HG03175 (cell line): Measurements from ENCODE around the gene PPP6R2.
"Not testable (repeated sequence)": the region's sequence is repeated elsewhere in the genome, so short reads cannot be mapped to it uniquely, and the experiment has no call there.

ENCODE experiments used
- ATAC-seq: cut with Tn5 transposase; IDR thresholded peaks from one replicate; pipeline ENCODE4 v1.9.1; 2021; ENCODE audit warnings: mild to moderate bottlenecking, moderate library complexity; ENCODE audit not compliant: unreplicated experiment

Gene PPP6R2

DNA sequence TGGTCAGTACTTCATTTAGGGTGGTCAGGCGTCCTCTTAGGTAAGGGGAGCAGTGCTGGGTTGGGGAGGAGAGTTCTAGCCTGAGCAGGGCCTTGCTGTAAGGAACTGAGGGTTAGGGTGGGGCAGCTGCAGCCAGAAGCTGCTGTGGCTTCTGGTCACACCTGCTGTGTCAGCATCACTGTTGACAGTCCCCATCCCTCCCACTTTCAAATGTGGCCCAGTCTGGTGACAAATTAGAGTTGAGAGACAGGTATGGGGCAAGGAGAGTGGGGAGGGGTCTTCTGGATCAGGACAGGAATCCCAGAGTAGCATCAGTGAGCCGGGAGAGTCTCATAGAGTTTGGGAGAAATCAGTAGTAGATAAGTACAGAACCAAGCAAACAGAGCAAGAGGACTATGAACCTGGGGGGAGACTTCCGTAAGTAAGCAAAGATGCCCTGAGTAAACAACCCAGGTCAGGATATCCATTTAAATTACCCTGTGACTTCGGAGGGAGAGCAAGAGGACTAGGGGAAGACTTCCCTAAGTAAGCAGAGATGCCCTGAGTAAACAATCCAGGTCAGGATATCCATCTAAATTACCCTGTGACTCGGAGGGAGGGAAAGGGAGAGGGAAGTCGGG lies 53.7 kb downstream of the PPP6R2 start:
- no peak for ATAC-seq

DNA sequence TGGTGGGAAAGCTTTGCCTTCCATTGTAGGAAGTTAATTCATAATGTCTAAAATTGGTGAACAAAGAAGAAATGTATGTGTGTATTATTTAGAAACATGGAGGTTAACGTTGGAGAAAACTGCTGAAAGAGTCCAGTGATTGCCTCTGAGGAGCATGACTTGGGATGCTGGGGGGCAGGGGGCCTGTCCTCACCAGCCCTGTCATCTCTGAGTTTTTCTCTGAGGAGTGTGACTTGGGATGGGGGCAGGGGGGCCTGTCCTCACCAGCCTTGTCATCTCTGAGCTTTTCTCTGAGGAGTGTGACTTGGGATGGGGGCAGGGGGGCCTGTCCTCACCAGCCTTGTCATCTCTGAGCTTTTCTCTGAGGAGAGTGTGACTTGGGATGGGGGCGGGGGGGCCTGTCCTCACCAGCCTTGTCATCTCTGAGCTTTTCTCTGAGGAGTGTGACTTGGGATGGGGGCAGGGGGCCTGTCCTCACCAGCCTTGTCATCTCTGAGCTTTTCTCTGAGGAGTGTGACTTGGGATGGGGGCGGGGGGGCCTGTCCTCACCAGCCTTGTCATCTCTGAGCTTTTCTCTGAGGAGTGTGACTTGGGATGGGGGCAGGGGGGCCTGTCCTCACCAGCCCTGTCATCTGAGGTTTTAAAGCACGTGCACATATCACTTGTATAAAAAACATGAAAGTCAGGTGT lies 54.4 kb downstream of the PPP6R2 start:
- ATAC-seq, result not testable (repeated sequence)

DNA sequence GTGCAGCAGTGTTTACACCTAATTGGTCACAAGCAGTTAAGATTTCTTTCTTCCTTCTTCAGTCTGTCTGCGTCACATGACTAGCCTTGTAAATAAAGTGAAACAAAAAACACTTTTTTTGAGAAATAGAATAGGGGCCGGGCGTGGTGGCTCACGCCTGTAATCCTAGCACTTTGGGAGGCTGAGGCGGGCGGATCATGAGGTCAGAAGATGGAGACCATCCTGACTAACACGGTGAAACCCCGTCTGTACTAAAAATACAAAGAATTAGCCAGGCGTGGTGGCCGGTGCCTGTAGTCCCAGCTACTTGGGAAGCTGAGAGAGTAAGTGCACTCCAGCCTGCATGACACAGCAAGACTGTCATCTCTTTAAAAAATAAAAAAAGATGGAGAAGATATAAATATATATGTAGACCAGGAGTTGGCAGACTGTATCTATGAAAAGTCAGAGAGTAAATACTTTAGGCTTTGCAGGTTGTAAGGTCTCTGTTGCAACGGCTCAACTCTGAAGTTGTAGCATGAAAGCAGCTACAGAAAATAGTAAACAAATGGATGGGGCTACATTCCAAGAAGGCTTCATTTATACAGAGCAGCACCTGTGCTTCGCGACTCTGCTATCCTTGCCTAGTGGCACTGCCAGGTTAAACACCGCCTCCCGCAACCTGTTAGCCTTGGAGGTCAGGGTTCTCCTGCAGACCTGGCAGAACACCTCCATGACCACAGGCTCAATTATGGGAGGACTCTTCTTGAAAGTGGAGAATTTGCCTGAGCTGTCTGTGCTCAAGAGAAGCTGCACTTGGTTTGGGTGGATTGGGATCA lies 55.9 kb downstream of the PPP6R2 start:
- no peak for ATAC-seq

DNA sequence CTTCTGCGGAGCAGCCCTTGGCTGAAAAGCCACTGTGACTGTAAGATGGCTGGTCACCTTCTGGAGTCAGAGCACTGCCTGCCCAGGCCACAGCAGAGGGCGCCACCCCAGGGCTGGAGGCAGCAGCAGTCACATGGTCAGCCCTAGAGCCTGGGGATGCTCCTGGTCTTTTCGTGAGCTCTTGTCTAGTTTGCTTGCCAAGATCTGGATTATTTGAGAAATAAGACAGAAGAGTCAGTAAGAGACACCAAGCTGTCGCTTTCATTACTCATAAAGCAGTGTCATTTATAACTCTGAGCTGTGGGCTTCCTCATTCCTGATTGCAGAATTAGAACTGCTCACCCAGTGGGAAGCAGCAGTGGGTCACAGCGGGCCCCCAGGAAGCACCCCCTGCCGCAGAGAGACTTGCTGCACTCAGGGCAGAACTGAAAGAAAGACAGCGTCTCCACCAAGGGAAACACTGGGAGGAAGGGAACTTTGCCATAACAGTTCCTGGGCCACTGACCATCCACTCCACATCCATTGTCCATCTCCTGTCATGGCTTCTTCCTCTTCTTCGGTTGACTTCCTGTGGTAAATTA lies 56.7 kb downstream of the PPP6R2 start:
- no peak for ATAC-seq

DNA sequence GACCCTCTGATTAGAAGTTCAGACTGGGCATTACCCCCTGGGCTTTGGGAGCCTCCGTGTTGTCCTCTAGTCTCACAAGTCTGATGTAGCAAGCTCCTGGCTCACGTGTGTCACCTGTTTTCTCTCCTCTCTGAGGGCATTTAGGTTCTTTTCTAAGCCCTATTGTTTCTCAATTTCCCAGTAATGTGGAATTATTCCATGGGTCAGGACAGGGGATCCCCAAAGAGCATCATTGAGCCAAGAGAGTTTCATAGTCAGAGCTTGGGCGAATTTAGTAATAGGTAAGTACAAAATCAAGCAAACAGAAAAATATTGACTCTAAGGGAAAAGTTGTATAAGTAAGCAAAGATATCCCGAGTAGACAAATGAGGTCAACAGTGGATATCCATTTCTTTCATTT lies 57.3 kb downstream of the PPP6R2 start:
- no peak for ATAC-seq

DNA sequence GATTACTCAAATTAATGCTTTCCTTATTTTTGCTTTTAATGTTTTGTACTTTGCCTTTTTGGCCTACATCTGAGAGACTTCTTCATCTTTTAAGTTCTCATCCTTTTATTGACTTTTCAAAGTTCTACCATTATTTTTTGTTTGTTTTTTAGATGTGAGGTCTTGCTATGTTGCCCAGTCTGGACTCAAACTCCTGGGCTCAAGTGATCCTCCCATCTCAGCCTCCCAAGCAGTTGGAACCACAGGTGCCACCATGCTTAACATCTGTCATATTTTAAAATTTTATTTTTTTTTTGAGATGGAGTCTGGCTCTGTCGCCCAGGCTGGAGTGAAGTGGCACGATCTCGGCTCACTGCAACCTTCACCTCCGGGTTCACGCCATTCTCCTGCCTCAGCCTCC lies 57.8 kb downstream of the PPP6R2 start:
- ATAC-seq, result no peak

DNA sequence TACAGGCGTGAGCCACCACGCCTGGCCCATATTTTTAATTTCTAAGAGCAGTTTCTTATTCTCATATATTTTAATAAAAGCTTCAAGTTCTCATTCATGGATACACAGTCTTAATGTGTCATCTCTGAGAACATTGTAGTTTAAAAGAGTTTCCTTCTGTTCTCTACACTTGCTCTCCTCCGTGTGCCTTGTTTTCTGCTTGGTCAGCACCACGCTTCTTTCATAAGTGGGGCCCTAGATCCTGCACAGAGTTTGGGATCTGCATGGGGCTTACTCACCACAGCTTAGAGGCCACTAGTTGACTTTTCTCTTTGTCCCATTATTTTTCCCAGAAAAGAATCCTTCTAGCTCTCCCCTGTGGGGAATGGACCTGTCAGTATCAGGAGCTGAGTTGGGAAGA lies 58.8 kb downstream of the PPP6R2 start:
- no peak for ATAC-seq

DNA sequence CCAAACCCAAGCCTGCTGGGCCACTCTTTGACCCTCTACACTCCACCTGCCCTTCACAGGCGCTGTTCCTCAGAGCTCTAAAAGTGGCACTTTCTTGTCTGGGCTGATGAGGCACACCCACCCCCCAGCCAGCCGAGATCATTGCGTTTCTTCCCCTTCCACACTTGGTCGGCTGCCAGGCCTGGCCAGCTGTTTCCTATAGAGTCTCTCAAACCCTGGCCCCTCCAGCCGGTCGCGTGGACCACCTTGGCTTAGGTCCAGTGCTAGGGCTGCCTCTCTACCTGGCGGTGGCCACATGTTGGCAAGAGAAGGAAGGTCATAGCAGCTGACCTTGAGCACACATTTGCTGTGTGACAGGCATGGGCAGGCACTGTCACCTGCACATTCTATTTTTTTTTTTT lies 60.6 kb downstream of the PPP6R2 start:
- ATAC-seq, result no peak

DNA sequence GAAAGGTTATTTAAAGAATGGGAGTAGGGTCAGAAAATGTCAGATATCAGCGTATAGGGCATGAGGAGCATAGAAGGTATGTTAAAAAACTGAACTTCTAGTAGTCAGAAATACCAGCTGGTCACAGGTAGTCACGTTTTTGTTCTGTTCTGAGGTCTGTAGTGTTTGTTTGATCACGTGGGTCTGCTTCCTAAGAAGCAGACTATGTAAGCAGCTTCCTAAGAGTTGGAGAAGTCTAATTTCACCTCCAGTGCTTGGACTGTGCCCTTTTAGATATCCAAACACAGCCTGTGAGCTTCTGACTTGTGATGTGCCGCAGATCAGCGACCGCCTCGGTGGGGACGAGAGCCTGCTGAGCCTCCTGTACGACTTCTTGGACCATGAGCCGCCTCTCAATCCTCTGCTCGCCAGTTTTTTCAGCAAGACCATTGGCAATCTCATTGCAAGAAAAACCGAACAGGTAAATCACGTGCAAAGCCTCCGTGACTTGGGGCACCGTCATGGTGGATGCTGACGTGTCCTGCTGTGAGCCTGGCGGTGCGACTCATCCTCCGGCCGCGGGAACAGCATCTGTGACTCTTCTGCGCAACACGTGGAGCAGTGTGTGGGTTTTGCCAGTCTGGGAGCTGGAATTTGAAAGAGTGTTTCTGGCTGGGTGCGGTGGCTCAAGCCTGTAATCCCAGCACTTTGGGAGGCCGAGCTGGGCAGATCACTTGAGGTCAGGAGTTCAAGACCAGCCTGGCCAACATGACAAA lies 63.5 kb downstream of the PPP6R2 start:
- no peak for ATAC-seq

DNA sequence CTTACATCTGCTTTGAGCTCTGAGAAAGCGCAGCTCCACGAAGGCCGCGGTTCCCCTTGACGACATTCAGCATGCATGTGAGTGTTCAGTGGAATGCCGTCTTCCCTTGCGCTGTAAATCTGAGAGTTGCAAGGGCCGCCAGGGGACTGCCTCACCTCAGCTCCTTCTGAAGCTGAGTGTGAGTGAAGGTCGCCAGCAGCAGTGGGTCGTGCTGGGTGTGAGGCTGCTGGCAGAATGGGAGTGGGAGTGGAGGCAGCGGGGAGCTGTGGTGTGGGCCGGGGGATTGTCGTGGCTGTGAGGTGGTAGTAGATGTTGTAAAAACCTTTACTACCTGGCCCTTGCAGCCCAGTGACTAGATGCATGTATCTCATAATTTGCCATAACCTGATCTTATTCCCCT lies 65.2 kb downstream of the PPP6R2 start:
- no peak for ATAC-seq

DNA sequence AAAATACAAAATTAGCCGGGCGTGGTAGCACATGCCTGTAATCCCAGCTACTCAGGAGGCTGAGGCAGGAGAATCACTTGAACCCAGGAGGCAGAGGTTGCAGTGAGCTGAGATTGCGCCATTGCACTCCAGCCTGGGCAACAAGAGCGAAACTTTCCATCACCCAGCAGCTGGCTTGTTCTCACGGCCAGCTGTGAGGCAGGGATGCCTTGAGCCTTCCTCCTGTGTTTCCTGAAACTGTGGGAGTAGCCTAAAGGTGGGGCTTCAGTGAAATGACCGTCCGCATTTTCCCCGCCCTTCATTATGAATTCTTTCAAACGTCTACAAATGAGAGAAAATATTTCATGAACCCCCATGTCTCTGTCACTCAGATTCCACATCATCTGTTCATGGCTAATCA lies 65.8 kb downstream of the PPP6R2 start:
- ATAC-seq, result not testable (repeated sequence)

DNA sequence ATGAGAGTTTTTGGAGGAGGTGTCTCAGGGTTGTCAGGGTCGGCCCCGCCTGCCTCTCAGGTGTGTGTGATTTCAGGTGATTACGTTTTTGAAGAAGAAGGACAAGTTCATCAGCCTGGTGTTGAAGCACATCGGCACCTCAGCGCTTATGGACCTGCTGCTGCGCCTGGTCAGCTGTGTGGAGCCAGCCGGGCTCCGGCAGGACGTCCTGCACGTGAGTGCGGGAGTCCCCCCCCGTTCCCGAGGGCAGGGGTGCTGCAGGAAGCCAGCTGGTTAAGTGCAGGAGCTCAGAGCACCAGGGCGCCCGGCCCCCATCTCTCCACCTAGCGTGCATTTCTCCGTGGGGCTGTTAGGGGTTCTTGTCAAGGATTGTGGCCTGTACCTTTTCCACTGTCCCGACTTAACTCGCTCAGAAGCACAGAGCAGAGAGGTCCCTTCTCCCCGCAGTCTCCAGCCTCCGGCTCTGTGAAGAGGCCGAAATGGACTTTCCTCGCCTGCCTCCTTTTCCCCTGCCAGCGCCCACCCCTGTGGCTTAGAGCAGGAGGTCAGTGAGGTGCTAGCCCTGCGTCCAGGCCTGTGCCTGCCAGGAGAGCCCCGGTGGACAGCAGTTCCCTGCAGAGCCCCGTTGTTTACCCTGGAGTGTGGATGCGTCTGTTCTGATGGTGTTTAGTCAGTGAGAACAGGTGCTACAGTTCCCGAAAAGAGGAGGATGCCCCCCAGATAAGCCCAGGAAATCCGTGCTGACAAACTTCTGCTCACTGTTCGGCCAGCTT lies 71.5 kb downstream of the PPP6R2 start:
- ATAC-seq, result no peak

DNA sequence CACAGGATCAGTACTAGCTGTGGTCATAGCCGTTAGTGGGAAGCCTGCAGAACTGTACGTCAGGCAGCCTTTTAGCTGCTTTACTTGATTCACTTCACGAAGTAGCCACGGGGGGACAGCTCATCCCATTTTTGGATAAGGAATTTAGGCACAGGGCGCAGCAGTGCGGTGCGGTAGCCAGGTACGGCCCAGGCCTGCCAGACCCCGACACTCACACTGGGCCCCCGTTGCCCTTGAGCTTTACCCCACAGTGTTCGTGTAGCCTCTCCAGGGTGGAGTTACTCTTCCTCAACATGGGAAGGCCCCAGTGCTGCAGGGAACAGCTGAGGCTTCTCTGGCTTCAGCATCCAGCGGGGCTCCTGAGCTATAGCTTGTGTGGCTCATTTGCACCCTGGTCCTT lies 72.3 kb downstream of the PPP6R2 start:
- no peak for ATAC-seq

DNA sequence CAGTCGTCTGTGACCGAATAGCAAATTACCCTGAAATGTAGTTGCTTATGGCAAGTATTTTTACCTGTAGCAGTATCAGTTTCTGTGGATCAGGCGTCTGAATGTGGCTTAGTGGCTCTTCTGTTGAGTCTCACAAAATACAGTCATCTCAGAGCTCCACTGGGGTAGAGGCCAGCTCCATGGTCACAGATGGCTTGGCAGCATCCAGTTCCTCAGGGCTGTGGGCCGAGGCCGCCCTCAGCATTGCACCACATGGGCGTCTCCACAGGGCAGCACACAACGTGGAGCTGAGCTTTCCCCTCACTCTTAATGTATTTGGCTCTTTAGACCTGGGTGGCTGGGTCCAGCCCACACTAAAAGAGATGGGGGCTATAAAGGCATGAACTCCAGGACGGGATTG lies 73.9 kb downstream of the PPP6R2 start:
- no peak for ATAC-seq

DNA sequence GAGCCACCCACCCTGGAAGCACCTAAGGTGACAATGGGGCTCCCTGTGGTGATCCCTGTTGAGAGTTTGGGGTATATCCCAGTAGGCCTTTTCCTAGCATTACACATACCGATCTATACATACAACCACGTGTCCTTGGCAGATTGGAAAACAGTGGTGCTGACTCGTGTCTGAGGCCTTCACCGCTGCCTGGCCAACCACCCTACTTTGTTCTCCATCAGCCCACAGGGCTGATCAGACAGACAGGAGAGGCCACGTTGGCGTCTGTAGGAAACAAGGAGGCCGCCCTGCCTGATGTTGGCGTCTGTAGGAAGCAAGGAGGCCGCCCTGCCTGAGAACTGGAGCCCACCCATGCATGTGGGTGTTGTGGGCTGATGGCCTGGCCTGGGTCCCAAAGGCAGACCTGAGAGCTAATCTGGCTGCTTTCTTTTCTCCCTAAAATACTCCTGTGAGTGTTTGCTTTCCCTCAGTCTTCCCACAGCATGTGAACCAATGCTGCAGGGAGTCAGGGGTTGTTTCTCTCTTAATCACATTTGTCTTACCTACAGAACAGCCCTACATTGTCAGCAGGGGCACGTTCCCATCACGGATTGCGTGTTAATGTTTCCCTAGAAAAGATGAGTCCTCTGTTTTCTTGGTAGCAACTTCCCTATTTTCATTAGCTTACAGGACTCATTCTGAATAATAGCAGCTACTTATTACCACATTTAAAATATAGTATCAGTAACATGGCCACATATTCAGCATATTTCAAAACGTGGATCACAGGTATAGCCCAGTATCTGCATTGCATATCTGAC lies 74.5 kb downstream of the PPP6R2 start:
- no peak for ATAC-seq

DNA sequence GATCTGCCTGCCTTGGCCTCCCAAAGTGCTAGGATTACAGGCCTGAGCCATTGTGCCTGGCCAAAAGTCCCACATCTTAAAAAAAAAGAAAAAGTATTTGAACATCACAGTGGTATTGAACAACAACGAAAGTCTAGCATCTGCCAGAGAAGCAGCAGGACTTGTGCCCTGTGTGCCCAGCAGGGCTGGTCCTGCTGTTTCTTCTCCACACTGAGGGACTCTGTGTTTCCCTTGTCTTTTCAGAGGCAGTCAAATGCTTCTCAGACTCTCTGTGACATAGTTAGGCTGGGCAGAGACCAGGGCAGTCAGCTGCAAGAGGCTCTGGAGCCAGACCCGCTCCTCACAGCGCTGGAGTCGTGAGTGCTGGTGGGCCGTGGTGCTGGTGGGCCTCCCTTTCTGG lies 75.5 kb downstream of the PPP6R2 start:
- no peak for ATAC-seq

DNA sequence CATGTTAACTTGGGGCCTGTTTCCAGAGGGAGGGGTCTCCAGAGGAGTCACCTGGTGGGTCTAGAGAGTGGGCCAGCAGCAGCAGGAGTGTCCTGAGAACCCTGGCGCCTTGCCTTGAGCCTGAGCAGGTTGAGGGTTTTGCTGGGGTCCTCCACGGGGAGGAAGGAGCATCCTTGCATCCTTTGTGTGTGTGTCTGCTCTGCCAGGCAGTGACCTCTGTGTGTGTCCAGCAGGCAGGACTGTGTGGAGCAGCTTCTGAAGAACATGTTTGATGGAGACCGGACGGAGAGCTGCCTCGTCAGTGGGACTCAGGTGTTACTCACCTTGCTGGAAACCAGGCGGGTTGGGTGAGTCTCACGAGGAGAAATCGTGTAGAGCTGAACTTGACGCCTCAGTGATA lies 76.0 kb downstream of the PPP6R2 start:
- ATAC-seq, result no peak

DNA sequence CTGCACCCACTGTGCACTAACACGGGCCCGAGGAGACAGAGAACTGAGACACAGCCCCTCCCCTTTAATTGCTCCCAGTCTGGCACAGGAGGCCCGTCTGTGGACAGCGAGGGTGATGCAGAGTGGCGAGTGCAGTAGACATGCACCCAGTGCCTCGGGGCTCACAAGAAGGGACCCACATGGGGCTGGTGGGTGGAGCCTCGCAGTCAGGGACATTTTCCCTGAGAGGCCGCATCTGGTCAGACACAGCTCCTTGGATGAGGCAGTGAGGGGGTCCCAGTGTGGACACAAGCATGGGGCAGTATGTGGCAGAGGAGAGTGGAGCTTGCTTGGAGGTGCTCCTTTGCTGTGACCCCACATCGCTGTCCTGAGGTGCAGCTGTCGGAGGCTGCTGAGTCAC lies 76.9 kb downstream of the PPP6R2 start:
- ATAC-seq, result no peak

DNA sequence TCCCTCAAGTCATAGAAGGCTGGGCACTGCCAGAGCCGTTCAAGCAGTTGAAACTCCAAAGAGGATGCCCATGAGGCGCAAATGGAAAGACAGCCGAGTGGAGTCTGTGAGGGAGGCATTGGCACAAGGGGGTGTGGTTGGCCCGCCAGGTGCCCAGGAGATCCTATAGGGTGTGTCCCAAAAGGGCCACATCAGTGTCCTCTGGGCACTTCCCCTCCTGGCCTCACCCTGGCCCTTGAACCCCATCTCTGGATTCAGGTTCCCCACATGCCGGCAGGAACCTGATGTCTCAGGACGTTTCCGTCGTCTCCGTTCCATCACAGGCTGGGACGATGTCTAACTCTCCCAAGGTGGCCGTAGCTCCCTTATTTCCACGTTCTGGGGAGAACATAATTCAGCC lies 77.5 kb downstream of the PPP6R2 start:
- no peak for ATAC-seq
